SK-N-SH treated with all-trans-retinoic acid at 6 μM for 48 hours (cell line): ENCODE data around the gene MEIOC.
"Not testable (repeated sequence)": the region's sequence is repeated elsewhere in the genome, so short reads cannot be mapped to it uniquely, and the experiment has no call there.

Experiments
- ATAC-seq: fragments of 200-7000 bp; cut with Tn5 transposase; 3 replicates; pipeline ENCODE4 v1.9.1; 2020; ENCODE audit warnings: mild to moderate bottlenecking, moderate library complexity
- ARNTL ChIP-seq: fragments of 450-650 bp; formaldehyde crosslinking; IDR thresholded peaks from 2 replicates; pipeline ENCODE4 v1.5.0; 2020; ENCODE audit warnings: low read depth, mild to moderate bottlenecking, moderate library complexity, borderline replicate concordance
- BACH2 ChIP-seq: fragments of 250-450 bp; sonication (Bioruptor Pico); IDR thresholded peaks from 2 replicates; pipeline ENCODE4 v1.9.0; 2021; ENCODE audit warnings: mild to moderate bottlenecking, borderline replicate concordance
- CSDC2 ChIP-seq: fragments of 250-450 bp; sonication (Bioruptor Pico); IDR thresholded peaks from 2 replicates; pipeline ENCODE4 v1.5.0; 2020; ENCODE audit warnings: mild to moderate bottlenecking, moderate library complexity
- ESRRG ChIP-seq: fragments of 250-450 bp; sonication (Bioruptor Pico); IDR thresholded peaks from 2 replicates; pipeline ENCODE4 v1.6.1; 2021; ENCODE audit warnings: mild to moderate bottlenecking
- ISL1 ChIP-seq: fragments of 250-450 bp; sonication (Bioruptor Pico); IDR thresholded peaks from 2 replicates; pipeline ENCODE4 v2.1.2; 2022; ENCODE audit warnings: mild to moderate bottlenecking, moderate library complexity
- OSR1 ChIP-seq: fragments of 250-450 bp; sonication (Bioruptor Pico); IDR thresholded peaks from 2 replicates; pipeline ENCODE4 v1.8.0; 2022; ENCODE audit warnings: moderate library complexity, mild to moderate bottlenecking, inconsistent platforms
- PPARA ChIP-seq: fragments of 250-450 bp; sonication (Bioruptor Pico); IDR thresholded peaks from 2 replicates; pipeline ENCODE4 v1.5.0; 2020; ENCODE audit warnings: mild to moderate bottlenecking, borderline replicate concordance
- RARB ChIP-seq: fragments of 250-450 bp; sonication (Bioruptor Pico); IDR thresholded peaks from 2 replicates; pipeline ENCODE4 v1.8.0; 2021; ENCODE audit warnings: mild to moderate bottlenecking, moderate library complexity
- SNAI2 ChIP-seq: fragments of 250-450 bp; sonication (Bioruptor Pico); IDR thresholded peaks from 2 replicates; pipeline ENCODE4 v1.5.0; 2020; ENCODE audit warnings: mild to moderate bottlenecking, moderate library complexity
- TCF4 ChIP-seq: fragments of 250-450 bp; sonication (Bioruptor Pico); IDR thresholded peaks from 2 replicates; pipeline ENCODE4 v1.8.0; 2021; ENCODE audit warnings: mild to moderate bottlenecking, moderate library complexity, borderline replicate concordance
- TOX ChIP-seq: fragments of 250-450 bp; sonication (Bioruptor Pico); IDR thresholded peaks from 2 replicates; pipeline ENCODE4 v1.8.0; 2021; ENCODE audit warnings: mild to moderate bottlenecking, moderate library complexity, borderline replicate concordance
- ZC3H10 ChIP-seq: fragments of 250-450 bp; sonication (Bioruptor Pico); IDR thresholded peaks from 2 replicates; pipeline ENCODE4 v1.5.1; 2021; ENCODE audit warnings: mild to moderate bottlenecking, moderate library complexity
- ZFP3 ChIP-seq: fragments of 250-450 bp; sonication (Bioruptor Pico); IDR thresholded peaks from 2 replicates; pipeline ENCODE4 v1.5.0; 2020; ENCODE audit warnings: mild to moderate bottlenecking, moderate library complexity
- ZFP30 ChIP-seq: fragments of 450-650 bp; formaldehyde crosslinking; IDR thresholded peaks from 2 replicates; pipeline ENCODE4 v1.5.0; 2022; ENCODE audit warnings: mild to moderate bottlenecking, moderate library complexity
- ZNF565 ChIP-seq: fragments of 450-650 bp; formaldehyde crosslinking; conservative IDR thresholded peaks from 2 replicates; pipeline ENCODE4 v1.5.0; 2020; ENCODE audit warnings: low read depth, mild to moderate bottlenecking, moderate library complexity
- ZNF8 ChIP-seq: fragments of 450-650 bp; formaldehyde crosslinking; IDR thresholded peaks from 2 replicates; pipeline ENCODE4 v1.5.0; 2020; ENCODE audit warnings: mild to moderate bottlenecking, moderate library complexity
- TF ChIP-seq, protein P1 (sequence below): fragments of 250-450 bp; sonication (Bioruptor Pico); IDR thresholded peaks from 2 replicates; pipeline ENCODE4 v1.8.0; 2020; ENCODE audit warnings: mild to moderate bottlenecking, moderate library complexity, borderline replicate concordance
- TF ChIP-seq, protein P2 (sequence below): fragments of 250-450 bp; sonication (Bioruptor Pico); IDR thresholded peaks from 2 replicates; pipeline ENCODE4 v1.5.1; 2020; ENCODE audit warnings: low read depth, mild to moderate bottlenecking, moderate library complexity
- TF ChIP-seq, protein P3 (sequence below): fragments of 250-450 bp; sonication (Bioruptor Pico); IDR thresholded peaks from 2 replicates; pipeline ENCODE4 v1.8.0; 2021; ENCODE audit warnings: low read depth, mild to moderate bottlenecking, moderate library complexity, borderline replicate concordance
- TF ChIP-seq, protein P4 (sequence below): fragments of 250-450 bp; sonication (Bioruptor Pico); IDR thresholded peaks from 2 replicates; pipeline ENCODE4 v1.5.1; 2021; ENCODE audit warnings: mild to moderate bottlenecking, moderate library complexity
- TF ChIP-seq, protein P5 (sequence below): fragments of 250-450 bp; sonication (Bioruptor Pico); IDR thresholded peaks from 2 replicates; pipeline ENCODE4 v1.5.0; 2020; ENCODE audit warnings: mild to moderate bottlenecking, moderate library complexity

Gene MEIOC

DNA sequence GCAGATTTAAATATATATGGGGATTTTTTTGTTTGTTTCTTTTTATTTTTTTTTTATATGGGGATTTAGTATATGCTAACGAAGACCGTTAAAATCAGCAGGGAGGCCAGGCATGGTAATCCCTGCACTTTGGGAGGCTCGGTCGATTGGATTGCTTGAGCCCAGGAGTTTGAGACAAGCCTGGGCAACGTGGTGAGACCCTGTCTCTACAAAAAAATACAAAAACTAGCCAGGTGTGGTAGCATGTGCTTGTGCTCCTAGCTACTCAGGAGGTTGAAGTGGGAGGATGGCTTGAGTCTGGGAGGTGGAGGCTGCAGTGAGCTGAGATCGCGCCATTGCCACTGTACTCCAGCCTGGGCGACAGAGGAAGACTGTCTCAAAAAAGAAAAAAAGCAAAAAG is 22.3 kb upstream of the MEIOC start:
- TF ChIP-seq ESRRG (CRISPR knock-in tag): no peak
- TF ChIP-seq ZFP3 (CRISPR knock-in tag): no peak
- TF ChIP-seq BACH2: no peak
- TF ChIP-seq ZNF565 (CRISPR knock-in tag): no peak
- no peak for TF ChIP-seq ARNTL (CRISPR knock-in tag)
- TF ChIP-seq, protein P1, sequence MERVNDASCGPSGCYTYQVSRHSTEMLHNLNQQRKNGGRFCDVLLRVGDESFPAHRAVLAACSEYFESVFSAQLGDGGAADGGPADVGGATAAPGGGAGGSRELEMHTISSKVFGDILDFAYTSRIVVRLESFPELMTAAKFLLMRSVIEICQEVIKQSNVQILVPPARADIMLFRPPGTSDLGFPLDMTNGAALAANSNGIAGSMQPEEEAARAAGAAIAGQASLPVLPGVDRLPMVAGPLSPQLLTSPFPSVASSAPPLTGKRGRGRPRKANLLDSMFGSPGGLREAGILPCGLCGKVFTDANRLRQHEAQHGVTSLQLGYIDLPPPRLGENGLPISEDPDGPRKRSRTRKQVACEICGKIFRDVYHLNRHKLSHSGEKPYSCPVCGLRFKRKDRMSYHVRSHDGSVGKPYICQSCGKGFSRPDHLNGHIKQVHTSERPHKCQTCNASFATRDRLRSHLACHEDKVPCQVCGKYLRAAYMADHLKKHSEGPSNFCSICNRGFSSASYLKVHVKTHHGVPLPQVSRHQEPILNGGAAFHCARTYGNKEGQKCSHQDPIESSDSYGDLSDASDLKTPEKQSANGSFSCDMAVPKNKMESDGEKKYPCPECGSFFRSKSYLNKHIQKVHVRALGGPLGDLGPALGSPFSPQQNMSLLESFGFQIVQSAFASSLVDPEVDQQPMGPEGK: no peak
- TF ChIP-seq PPARA: no peak
- TF ChIP-seq, protein P2, sequence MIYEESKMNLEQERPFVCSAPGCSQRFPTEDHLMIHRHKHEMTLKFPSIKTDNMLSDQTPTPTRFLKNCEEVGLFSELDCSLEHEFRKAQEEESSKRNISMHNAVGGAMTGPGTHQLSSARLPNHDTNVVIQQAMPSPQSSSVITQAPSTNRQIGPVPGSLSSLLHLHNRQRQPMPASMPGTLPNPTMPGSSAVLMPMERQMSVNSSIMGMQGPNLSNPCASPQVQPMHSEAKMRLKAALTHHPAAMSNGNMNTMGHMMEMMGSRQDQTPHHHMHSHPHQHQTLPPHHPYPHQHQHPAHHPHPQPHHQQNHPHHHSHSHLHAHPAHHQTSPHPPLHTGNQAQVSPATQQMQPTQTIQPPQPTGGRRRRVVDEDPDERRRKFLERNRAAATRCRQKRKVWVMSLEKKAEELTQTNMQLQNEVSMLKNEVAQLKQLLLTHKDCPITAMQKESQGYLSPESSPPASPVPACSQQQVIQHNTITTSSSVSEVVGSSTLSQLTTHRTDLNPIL (CRISPR knock-in tag): no peak
- no peak for TF ChIP-seq ISL1
- TF ChIP-seq ZFP30 (CRISPR knock-in tag): no peak
- TF ChIP-seq CSDC2 (CRISPR knock-in tag): no peak
- no peak for TF ChIP-seq RARB (CRISPR knock-in tag)
- no peak for TF ChIP-seq SNAI2 (CRISPR knock-in tag)
- TF ChIP-seq, protein P3, sequence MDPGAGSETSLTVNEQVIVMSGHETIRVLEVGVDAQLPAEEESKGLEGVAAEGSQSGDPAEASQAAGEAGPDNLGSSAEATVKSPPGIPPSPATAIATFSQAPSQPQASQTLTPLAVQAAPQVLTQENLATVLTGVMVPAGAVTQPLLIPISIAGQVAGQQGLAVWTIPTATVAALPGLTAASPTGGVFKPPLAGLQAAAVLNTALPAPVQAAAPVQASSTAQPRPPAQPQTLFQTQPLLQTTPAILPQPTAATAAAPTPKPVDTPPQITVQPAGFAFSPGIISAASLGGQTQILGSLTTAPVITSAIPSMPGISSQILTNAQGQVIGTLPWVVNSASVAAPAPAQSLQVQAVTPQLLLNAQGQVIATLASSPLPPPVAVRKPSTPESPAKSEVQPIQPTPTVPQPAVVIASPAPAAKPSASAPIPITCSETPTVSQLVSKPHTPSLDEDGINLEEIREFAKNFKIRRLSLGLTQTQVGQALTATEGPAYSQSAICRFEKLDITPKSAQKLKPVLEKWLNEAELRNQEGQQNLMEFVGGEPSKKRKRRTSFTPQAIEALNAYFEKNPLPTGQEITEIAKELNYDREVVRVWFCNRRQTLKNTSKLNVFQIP (CRISPR knock-in tag): no peak
- TF ChIP-seq TCF4 (CRISPR knock-in tag): no peak
- no peak for ATAC-seq

DNA sequence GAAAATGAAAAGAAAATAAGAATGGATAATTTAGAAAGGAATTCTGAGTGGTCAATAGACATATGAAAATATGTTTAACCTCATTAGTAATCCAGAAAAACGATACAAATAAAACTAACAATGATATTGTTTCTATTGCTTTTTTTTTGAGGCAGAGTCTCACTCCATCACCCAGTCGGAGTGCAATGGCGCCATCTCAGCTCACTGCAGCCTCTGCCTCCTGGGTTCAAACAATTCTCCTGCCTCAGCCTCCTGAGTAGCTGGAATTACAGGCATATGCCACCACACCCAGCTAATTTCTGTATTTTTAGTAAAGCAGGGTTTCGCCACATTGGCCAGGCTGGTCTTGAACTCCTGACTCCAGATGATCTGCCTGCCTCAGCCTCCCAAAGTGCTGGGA is 21.9 kb upstream of the MEIOC start:
- not testable (repeated sequence) for ATAC-seq

DNA sequence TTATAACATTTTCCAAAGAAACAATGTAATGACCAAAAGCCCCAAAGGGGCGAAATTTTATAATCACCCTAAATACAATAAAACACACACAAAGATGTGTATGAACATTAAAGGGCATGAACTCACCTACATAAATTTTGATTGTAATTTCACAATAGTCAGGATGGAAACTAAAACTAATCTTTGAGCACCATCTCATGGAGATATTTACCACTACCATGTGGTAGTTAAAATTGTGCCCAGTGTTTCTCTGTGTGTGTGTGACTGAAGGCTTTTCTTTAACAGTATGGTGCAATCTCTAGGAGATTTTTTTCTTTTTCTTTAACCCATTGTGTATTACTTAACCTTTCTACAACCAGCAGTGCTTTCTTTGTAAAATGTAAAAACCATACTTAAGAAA is 19.7 kb upstream of the MEIOC start:
- ATAC-seq: peak; percentile 80
- TF ChIP-seq ZNF565 (CRISPR knock-in tag) (no peak), RARB (CRISPR knock-in tag) (no peak), SNAI2 (CRISPR knock-in tag) (no peak), ESRRG (CRISPR knock-in tag) (no peak), OSR1 (CRISPR knock-in tag) (no peak), TOX (CRISPR knock-in tag) (no peak), ZFP30 (CRISPR knock-in tag) (no peak), ZNF8 (CRISPR knock-in tag) (no peak), ZFP3 (CRISPR knock-in tag) (no peak)
- TF ChIP-seq, protein P4, sequence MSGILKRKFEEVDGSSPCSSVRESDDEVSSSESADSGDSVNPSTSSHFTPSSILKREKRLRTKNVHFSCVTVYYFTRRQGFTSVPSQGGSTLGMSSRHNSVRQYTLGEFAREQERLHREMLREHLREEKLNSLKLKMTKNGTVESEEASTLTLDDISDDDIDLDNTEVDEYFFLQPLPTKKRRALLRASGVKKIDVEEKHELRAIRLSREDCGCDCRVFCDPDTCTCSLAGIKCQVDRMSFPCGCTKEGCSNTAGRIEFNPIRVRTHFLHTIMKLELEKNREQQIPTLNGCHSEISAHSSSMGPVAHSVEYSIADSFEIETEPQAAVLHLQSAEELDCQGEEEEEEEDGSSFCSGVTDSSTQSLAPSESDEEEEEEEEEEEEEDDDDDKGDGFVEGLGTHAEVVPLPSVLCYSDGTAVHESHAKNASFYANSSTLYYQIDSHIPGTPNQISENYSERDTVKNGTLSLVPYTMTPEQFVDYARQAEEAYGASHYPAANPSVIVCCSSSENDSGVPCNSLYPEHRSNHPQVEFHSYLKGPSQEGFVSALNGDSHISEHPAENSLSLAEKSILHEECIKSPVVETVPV (CRISPR knock-in tag): no peak
- TF ChIP-seq, all 23 proteins: peak for 0

DNA sequence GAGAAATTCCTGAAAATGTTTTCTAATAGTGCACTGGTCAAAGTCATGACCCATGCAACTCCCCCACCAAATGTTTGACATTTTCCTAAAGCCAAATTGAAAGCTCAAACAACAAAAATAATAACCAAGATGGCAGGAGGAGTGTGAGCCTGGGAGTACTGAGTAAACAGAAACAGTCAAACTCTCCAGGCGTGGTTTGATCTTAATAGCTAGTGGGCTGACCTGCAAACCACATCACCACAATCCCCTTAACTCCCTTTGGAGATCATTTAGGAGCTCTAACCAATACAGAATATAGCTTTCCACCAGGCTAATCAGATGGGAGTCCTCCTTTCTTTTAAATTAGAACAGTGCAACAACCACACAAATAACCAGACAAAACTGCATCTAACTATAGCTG is 19.2 kb upstream of the MEIOC start:
- TF ChIP-seq OSR1 (CRISPR knock-in tag): no peak
- no peak for TF ChIP-seq TCF4 (CRISPR knock-in tag)

DNA sequence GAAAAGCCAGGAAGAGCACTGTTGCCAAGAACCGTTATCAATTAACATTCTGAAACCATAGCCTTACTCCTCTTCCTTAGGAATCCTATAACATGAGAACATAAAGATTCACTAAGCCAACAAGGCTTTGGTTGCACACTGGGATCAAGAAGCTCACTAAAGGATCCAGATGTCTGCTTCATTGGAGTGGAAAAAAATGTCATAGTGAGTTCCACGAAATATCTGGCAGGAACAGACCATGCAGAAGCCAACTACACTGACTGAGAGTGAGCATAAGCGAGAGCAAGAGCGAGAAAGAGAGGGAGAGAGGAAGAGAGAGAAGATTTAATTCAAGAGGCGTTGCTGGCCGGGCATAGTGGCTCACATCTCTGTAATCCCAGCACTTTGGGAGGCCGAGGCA is 13.4 kb upstream of the MEIOC start:
- ATAC-seq: no peak
- TF ChIP-seq, protein P3 (CRISPR knock-in tag): no peak
- TF ChIP-seq ZNF8 (CRISPR knock-in tag): no peak
- TF ChIP-seq ZFP30 (CRISPR knock-in tag): no peak
- no peak for TF ChIP-seq ARNTL (CRISPR knock-in tag)
- TF ChIP-seq, protein P5, sequence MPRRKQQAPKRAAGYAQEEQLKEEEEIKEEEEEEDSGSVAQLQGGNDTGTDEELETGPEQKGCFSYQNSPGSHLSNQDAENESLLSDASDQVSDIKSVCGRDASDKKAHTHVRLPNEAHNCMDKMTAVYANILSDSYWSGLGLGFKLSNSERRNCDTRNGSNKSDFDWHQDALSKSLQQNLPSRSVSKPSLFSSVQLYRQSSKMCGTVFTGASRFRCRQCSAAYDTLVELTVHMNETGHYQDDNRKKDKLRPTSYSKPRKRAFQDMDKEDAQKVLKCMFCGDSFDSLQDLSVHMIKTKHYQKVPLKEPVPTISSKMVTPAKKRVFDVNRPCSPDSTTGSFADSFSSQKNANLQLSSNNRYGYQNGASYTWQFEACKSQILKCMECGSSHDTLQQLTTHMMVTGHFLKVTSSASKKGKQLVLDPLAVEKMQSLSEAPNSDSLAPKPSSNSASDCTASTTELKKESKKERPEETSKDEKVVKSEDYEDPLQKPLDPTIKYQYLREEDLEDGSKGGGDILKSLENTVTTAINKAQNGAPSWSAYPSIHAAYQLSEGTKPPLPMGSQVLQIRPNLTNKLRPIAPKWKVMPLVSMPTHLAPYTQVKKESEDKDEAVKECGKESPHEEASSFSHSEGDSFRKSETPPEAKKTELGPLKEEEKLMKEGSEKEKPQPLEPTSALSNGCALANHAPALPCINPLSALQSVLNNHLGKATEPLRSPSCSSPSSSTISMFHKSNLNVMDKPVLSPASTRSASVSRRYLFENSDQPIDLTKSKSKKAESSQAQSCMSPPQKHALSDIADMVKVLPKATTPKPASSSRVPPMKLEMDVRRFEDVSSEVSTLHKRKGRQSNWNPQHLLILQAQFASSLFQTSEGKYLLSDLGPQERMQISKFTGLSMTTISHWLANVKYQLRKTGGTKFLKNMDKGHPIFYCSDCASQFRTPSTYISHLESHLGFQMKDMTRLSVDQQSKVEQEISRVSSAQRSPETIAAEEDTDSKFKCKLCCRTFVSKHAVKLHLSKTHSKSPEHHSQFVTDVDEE (CRISPR knock-in tag): no peak
- TF ChIP-seq TOX (CRISPR knock-in tag): no peak
- no peak for TF ChIP-seq TCF4 (CRISPR knock-in tag)
- no peak for TF ChIP-seq OSR1 (CRISPR knock-in tag)
- TF ChIP-seq SNAI2 (CRISPR knock-in tag): no peak
- no peak for TF ChIP-seq CSDC2 (CRISPR knock-in tag)
- TF ChIP-seq ISL1: no peak
- TF ChIP-seq ZC3H10 (CRISPR knock-in tag): no peak
- TF ChIP-seq, protein P2 (CRISPR knock-in tag): no peak

More for the DNA sequence above, 19.2 kb upstream of the MEIOC start:
- no peak for ATAC-seq
